Lower leg skin (tissue), 4 donors: Measurements from ENCODE around the gene GRHL1. TPM values are rescaled to one million over a fixed set of nuclear protein-coding genes. Genes with fewer than 3 reads are reported as not detected.
"Not testable (repeated sequence)": the region's sequence is repeated elsewhere in the genome, so short reads cannot be mapped to it uniquely, and the experiment has no call there.

Experiments used
- DNase-seq, 2 donors: peaks; one replicate each; pipeline ENCODE4 v3.0.0-alpha.2; 2019; ENCODE audit warnings: low spot score in 2 of 2
- H3K4me3 ChIP-seq: fragments of 200-600 bp; sonication (generic); 2 replicates; pipeline ENCODE4 v1.5.1; 2017; ENCODE audit warnings: mild to moderate bottlenecking, low read depth; ENCODE audit not compliant: poor library complexity, severe bottlenecking
- CTCF ChIP-seq, 3 donors: fragments of 450-650 bp; IDR thresholded peaks; one replicate each; pipeline ENCODE4 v1.5.1; 2016; ENCODE audit warnings: antibody characterized with exemption in 3 of 3, mild to moderate bottlenecking in 3 of 3, moderate library complexity in 2 of 3
- POLR2A ChIP-seq, 2 donors: fragments of 450-650 bp; IDR thresholded peaks; one replicate each; pipeline ENCODE4 v1.6.1; 2016 to 2017; ENCODE audit warnings: antibody characterized with exemption in 2 of 2, mild to moderate bottlenecking in 1 of 2, moderate library complexity in 1 of 2
- WGBS, 2 donors: methylation state at CpG; one replicate each; pipeline ENCODE4 v1.1.5; 2018; 5-methylcytosine and 5-hydroxymethylcytosine counted together
- intact Hi-C: fragments of 100-400 bp; cut with DNase I; formaldehyde crosslinking; loops from one replicate; pipeline ENCODE4 v1.15.0; 2023; ENCODE audit warnings: low total_unique reads
- total RNA-seq, 4 donors: library from RNA; depleted of rRNA; stranded (reverse); fragments of >200 nt; gene quantifications; one replicate each; pipeline ENCODE4 v1.1.0, GENCODE V29; 2016

The GRHL1 gene
- total RNA-seq, 4 donors from 2014 or later, result 104 to 134 (median 115) TPM

GRCh38 chr2:10012366-10012962 is 61.0 kb downstream of the GRHL1 start:
- H3K4me3 ChIP-seq, DNase-seq, intact Hi-C loops: not testable (repeated sequence)
- 84% methylated on average over 37 of the region's 37 CpGs for WGBS, 2 donors

GRCh38 chr2:10012963-10013461 is 61.5 kb downstream of the GRHL1 start:
- 88 to 89% methylated on average over 29 of the region's 29 CpGs for WGBS, 2 donors
- DNase-seq, result no peak
- intact Hi-C loops, result no loop called here

GRCh38 chr2:10013651-10014417 is 62.3 kb downstream of the GRHL1 start:
- intact Hi-C loops, DNase-seq, H3K4me3 ChIP-seq: not testable (repeated sequence)
- WGBS, 2 donors, result 87 to 90% methylated on average over 43 of the region's 43 CpGs

More at GRCh38 chr2:10012963-10013461, 61.5 kb downstream of the GRHL1 start:
- no peak for TF ChIP-seq CTCF (IDR thresholded peaks at IDR 0.05)
- TF ChIP-seq POLR2A (IDR thresholded peaks at IDR 0.05), result no peak
- no peak overlapping the region for H3K4me3 ChIP-seq

- no peak for TF ChIP-seq POLR2A (IDR thresholded peaks at IDR 0.05)
- no peak for TF ChIP-seq CTCF (IDR thresholded peaks at IDR 0.05)
- H3K4me3 ChIP-seq, result no peak overlapping the region
- WGBS, 2 donors, result 81 to 84% methylated on average over 42 of the region's 42 CpGs
- no peak for DNase-seq
- intact Hi-C loops, result no loop called here
These were observed 63.1 kb downstream of the GRHL1 start for GRCh38 chr2:10014418-10015190.

- DNase-seq, intact Hi-C loops: not testable (repeated sequence)
- 90% methylated on average over 39 to 41 of the region's 44 CpGs for WGBS, 2 donors
These were observed 64.0 kb downstream of the GRHL1 start for GRCh38 chr2:10015376-10015989.

GRCh38 chr2:10016001-10016801 is 64.7 kb downstream of the GRHL1 start:
- WGBS, 2 donors, result 91% methylated on average over 35 of the region's 35 CpGs
- no peak overlapping the region for H3K4me3 ChIP-seq
- intact Hi-C loops, result no loop called here
- TF ChIP-seq CTCF (IDR thresholded peaks at IDR 0.05) (no peak), POLR2A (IDR thresholded peaks at IDR 0.05) (no peak)
- DNase-seq, result no peak

More at GRCh38 chr2:10015376-10015989, 64.0 kb downstream of the GRHL1 start:
- not testable (repeated sequence) for H3K4me3 ChIP-seq
